ENCODE data around the gene CCR1.

The CCR1 gene

DNA sequence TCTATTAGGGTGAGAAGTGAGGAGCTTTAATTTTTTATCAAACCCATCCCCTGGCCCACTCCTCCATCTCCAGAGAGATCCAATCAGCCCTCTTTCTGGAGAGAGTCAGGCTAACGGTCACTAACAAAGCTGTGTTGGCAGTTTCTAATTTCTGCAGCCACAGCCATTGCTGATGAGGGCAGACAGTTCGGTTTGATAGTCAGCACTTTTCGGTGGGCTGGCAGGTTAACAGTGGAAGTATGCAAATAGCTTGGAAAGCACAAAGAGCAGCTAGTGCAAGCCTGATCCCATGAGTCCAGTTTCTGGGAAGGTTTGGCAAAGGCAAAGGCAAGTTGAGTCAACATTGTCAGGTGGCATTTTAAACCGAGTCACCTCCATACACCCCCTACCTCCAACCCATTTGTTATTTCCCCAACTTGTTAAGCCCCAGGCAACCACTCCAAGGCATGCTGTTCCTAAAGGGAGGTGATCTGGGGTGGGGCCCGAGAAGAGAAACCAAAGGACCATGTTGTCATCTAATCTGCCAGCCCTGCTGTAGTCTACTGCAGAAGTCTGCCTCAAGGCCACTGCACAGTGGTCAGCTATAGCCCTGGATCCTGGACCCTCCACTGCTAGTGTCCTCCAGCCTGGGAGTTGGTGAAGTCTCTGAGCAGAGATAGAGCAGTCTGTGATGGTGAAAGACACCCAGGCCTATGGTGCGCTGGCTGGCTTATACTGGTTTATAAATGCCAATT, 1.7 kb downstream of the CCR1 start:
- in situ Hi-C loops (cut with MboI; ENCODE audit: low pct_unique_long_range_greater_than_20kb, low sequenced_read_pairs, unreplicated experiment): loop anchor here (10.0 kb wide), 1 partner anchor 122 kb away; no protein-coding TSS in a partner anchor
- no peak for DNase-seq (ENCODE audit: low spot score)
- TF ChIP-seq, protein P1, sequence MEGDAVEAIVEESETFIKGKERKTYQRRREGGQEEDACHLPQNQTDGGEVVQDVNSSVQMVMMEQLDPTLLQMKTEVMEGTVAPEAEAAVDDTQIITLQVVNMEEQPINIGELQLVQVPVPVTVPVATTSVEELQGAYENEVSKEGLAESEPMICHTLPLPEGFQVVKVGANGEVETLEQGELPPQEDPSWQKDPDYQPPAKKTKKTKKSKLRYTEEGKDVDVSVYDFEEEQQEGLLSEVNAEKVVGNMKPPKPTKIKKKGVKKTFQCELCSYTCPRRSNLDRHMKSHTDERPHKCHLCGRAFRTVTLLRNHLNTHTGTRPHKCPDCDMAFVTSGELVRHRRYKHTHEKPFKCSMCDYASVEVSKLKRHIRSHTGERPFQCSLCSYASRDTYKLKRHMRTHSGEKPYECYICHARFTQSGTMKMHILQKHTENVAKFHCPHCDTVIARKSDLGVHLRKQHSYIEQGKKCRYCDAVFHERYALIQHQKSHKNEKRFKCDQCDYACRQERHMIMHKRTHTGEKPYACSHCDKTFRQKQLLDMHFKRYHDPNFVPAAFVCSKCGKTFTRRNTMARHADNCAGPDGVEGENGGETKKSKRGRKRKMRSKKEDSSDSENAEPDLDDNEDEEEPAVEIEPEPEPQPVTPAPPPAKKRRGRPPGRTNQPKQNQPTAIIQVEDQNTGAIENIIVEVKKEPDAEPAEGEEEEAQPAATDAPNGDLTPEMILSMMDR (IDR thresholded peaks at IDR 0.05; ENCODE audit: extremely low read depth, insufficient read depth, missing control alignments): no peak

DNA sequence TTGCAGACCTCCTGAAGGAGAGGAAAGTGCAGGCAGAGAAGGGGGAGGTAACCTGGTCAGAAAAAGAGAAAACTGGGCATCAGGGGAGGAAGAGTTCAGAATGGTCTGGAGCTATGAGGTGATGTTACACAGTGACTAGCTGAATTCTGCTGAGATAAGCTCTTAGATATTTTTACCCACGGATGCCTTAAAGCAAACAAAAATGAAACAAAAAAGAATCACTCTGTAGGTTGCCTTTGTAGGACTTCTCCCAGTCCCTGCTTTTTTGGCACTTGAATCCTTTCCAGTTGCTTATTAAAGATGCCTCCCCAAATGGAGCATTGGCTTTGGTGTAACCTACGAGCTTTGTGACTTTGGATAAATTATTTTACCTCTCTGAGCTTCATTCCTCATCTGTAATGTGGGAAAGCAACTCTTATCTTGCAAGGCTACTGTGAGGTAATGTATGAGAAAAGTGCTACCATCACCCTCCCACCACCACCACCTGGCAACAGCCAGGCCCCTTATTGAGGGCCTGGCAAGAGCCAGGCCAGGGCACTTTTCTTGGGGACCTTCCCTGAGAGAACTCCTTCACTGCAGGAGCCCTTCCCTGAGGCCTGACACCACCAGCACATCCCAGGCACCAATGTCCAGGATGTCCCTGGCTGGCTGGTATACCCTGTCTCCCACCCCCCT, 2.7 kb downstream of the CCR1 start:
- TF ChIP-seq, protein P1 (IDR thresholded peaks at IDR 0.05; ENCODE audit: extremely low read depth, insufficient read depth, missing control alignments): no peak
- in situ Hi-C loops (cut with MboI; ENCODE audit: low pct_unique_long_range_greater_than_20kb, low sequenced_read_pairs, unreplicated experiment): loop anchor here (10.0 kb wide), 1 partner anchor 121 kb away; no protein-coding TSS in a partner anchor
- no peak for DNase-seq (ENCODE audit: low spot score)

DNA sequence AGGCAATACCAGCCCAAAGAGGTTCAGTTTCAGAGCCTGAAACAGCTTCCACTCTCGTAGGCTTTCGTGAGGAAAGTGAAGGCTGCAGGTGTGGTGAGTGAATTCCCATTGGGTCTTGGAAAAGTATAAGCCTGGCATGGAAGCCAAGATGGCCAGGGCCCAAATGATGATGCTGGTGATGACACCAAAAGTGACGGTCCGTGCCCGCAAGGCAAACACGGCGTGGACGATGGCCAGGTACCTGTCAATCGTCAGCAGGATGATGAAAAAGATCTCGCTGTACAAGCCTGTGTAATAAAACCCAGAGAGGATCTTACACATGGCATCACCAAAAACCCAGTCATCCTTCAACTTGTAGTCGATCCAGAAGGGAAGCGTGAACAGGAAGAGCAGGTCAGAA, 4.4 kb downstream of the CCR1 start:
- in situ Hi-C loops (cut with MboI; ENCODE audit: low pct_unique_long_range_greater_than_20kb, low sequenced_read_pairs, unreplicated experiment): loop anchor here (10.0 kb wide), 1 partner anchor 119 kb away; no protein-coding TSS in a partner anchor
- no peak for DNase-seq (ENCODE audit: low spot score)
- TF ChIP-seq, protein P1 (IDR thresholded peaks at IDR 0.05; ENCODE audit: extremely low read depth, insufficient read depth, missing control alignments): no peak

DNA sequence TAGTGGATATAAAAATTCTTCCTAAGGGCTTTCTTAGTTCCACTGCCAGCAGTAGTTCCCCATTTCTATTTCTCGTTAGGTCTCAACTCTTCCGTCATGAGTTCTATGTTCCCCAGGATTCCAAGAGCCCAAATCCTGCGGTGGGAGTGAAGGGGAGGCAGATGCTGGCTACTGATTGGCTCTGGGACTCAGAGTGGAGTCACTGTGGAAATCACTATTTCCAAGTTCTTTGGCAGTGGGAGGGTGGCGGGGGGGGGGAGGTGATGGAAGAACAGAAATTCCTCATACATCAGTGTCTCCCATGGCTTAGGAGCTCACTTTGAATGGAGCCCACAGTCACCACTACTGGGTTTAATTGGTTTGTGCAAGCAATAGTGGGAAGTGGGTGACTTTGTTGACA, 5.6 kb downstream of the CCR1 start:
- TF ChIP-seq, protein P1 (IDR thresholded peaks at IDR 0.05; ENCODE audit: extremely low read depth, insufficient read depth, missing control alignments): no peak
- DNase-seq (ENCODE audit: low spot score): no peak
- in situ Hi-C loops (cut with MboI; ENCODE audit: low pct_unique_long_range_greater_than_20kb, low sequenced_read_pairs, unreplicated experiment): loop anchor here (10.0 kb wide), 1 partner anchor 118 kb away; no protein-coding TSS in a partner anchor

- in situ Hi-C loops (cut with MboI; ENCODE audit: low pct_unique_long_range_greater_than_20kb, low sequenced_read_pairs, unreplicated experiment): loop anchor here (10.0 kb wide), 1 partner anchor 116 kb away; no protein-coding TSS in a partner anchor
- no peak for DNase-seq (ENCODE audit: low spot score)
- TF ChIP-seq, protein P1 (IDR thresholded peaks at IDR 0.05; ENCODE audit: extremely low read depth, insufficient read depth, missing control alignments): no peak
Measured at GRCh38 chr3:46200790-46201189, 7.3 kb downstream of the CCR1 start.

GRCh38 chr3:46200211-46200610, 7.9 kb downstream of the CCR1 start:
- TF ChIP-seq, protein P1 (IDR thresholded peaks at IDR 0.05; ENCODE audit: extremely low read depth, insufficient read depth, missing control alignments): no peak
- in situ Hi-C loops (cut with MboI; ENCODE audit: low pct_unique_long_range_greater_than_20kb, low sequenced_read_pairs, unreplicated experiment): loop anchor here (10.0 kb wide), 1 partner anchor 115 kb away; no protein-coding TSS in a partner anchor
- no peak for DNase-seq (ENCODE audit: low spot score)

Measured in GM13977 (cell line).